GM18909 (cell line): ENCODE results near the gene CCNB1.
"Not testable (repeated sequence)": the region's sequence is repeated elsewhere in the genome, so short reads cannot be mapped to it uniquely, and the experiment has no call there.

Experiments used
- ATAC-seq: cut with Tn5 transposase; IDR thresholded peaks from one replicate; pipeline ENCODE4 v1.9.1; 2021; ENCODE audit warnings: mild to moderate bottlenecking; ENCODE audit not compliant: unreplicated experiment, poor library complexity

CCNB1 gene

DNA sequence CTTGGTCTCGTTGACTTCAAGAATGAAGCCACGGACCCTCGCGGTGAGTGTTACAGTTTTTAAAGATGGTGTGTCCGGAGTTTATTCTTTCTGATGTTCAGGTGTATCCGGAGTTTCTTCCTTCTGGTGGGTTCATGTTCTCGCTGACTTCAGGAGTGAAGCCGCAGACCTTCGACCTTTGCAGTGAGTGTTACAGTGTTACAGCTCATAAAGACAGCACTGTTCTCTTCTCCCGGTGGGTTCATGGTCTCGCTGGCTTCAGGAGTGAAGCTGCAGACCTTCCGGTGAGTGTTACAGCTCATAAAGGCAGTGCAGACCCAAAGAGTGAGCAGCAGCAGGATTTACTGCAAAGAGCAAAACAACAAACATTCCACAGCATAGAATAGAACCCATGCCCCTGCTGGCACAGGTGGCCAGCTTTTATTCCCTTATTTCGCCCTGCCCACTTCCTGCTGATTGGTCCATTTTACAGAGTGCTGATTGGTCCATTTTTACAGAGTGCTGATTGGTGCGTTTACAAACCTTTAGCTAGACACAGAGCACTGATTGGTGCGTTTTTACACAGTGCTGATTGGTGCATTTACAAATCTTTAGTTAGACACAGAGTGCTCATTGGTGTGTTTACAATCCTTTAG, 14.8 kb downstream of the CCNB1 start:
- not testable (repeated sequence) for ATAC-seq

DNA sequence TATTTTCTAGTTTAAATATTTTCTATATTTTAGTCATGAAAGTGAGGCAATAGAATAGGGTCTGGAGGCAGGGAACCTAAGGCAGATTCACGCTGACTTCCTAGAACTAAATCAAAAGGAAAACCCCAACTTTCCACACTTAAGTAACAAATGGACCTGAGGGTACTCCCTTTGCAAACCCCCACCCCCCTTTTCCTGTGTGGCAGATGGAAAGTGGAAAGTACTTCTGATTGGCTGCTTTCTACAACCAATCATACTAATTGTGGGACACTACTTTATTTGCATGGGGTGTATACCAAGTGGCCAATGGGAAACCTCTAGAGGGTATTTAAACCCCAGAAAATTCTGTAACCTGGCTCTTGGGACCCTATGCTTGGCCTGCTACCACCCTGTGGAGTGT, 17.7 kb downstream of the CCNB1 start:
- ATAC-seq = no peak

DNA sequence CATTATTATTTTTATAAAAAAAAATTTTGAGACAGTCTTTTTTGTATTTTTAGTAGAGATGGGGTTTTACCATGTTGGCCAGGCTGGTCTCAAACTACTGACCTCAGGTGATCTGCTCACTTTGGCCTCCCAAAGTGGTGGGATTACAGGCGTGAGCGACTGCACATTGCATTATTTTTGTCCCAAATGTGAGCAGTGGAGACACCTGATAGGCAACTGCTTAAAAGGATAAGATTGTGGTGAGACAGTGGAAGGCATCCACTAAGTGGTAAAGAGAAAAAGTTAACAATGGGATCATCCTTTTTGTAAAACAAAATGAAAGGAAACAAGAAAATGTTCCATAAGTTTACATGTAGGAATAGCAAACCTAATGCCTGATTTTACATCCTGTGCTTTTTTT, 20.4 kb downstream of the CCNB1 start:
- no peak for ATAC-seq

DNA sequence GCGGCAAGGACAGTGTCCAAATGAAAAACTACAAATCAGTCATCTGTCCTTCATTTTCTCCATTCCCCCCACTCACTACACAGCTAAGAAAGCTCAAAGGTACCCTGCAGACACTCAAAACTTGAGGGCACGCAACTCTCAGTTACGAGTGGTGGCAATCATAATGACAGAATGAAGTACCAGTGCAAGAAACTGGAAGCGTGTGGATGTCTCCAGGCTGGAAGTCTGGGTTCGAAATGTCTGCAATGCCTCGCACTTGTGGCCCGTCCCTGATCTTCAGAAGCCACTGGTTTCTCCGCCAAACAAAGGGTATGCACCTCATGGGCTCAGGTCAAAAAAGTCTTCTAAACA, 21.8 kb downstream of the CCNB1 start:
- no peak for ATAC-seq

DNA sequence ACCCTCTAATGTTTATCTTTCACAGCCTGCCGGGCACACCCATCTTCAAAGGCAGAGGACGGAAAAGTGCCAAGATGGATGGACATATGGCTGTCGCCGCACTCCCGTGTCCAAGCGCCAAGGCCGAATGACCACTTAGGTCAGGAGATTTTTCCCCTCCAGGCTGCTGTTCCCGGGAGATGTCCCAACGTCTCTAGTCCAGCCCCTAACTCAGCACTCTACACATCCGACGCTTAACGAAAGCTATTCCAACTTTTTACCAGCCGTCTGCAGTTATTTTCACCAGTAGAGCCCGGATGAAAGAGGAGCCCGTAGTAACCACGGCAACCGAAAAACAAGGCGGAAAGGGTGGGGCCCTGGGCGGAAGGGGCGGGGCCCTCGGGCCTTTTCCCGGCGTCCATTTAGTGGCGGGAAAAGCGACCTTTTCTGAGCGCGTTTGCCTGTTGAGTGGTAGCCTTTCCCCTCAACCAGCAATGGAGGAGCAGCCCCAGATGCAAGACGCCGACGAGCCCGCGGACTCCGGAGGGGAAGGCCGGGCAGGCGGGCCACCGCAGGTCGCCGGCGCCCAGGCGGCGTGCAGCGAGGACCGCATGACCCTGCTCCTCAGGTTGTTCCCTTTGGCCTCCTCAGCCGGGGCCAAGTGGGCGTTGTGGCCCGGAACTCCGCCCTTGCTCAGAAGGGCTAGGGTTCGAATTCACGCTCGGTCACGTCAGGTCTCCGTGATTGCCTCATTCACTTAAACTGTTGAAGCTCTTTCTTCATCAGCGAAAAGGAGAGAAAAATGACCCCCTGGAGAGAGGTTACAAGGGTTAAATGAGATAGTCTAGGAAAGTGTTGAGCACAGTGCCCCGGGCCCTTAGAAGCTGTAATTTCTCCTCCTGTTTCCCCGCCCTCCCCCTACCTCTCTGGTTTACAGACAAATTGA, 22.5 kb downstream of the CCNB1 start, which contains the start of gene CENPH:
TSS of gene CENPH (plus strand) at position 422 of the 925 bp plus-strand sequence. CDS start at position 474, 52 bp downstream.
- peak; percentile 94 for ATAC-seq

DNA sequence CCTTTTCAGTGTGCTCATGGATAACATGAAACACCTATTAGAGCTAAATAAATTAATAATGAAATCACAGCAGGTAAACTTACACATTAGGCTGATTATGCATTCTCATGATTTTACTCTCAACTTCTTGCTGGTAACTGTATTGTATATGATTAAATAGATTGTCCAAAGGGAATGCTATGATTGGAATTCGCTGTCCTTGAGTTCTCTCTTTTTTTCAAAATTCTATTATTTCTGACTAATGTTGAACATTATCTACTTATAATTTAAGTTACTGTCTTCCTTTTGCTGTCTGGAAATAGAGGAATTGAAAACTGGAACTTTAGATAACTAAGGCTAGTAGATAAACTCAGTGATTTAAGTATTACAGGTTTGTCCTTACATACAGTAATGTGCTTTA, 35.5 kb downstream of the CCNB1 start:
- no peak for ATAC-seq

DNA sequence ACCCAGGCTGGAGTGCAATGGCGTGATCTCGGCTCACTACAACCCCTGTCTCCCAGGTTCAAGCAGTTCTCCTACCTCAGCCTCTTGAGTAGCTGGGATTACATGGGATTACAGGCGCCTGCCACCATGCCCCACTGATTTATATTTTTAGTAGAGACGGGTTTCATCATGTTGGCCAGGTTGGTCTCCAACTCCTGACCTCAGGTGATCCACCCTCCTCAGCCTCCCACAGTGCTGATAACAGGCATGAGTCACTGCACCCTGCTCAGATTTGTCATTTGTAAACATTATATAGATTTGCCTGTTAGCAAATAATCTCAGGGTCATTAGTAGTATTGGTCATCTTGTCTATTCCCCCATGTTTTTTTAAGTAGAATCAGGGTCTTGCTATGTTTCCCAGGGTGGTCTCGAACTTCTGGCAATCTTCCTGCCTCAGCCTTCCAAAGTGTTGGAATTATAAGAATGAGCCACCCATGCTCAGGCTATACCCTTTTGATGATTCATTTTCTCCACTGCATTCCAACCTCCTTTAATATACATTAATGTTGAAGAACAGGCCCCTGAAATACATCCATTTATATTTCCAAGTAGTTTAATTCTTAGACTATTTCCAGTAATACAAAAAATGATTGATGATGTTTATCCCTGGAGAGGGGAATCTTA, 39.7 kb downstream of the CCNB1 start:
- no peak for ATAC-seq

DNA sequence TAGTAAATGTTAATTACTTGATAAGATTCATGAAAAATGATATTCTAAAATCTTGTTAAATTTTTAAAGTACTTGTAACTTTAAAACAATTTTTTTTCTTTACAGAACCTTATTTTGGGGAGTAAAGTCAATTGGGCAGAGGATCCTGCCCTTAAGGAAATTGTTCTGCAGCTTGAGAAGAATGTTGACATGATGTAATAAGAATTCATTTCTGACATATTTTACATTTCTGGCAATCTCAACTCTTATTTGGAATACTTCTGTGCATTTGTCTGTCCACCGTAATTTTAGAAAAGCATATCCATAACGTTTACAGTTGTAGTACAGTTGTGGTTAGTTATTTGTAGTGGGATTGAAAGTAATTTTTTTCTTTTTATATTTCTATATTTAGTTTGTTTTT, 42.7 kb downstream of the CCNB1 start:
- no peak for ATAC-seq

DNA sequence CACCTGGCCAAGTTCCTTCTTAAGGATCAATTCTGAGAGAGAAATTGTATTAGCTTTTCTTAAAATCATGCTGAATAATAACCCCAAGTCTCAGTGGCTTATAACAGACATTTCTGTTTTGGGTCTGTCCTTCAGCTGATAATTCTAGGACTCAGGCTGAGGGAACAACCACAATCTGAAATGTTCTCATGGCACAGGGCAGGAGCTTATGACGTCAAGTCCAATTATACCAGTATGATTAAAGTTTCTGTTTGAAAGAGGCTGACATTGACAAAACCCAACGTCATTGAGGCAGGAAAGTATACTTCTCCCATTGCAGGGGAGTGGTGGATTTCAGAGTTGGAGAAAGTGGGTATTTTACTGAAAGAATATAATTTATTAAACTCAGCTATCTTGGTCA, 44.2 kb downstream of the CCNB1 start:
- no peak for ATAC-seq

DNA sequence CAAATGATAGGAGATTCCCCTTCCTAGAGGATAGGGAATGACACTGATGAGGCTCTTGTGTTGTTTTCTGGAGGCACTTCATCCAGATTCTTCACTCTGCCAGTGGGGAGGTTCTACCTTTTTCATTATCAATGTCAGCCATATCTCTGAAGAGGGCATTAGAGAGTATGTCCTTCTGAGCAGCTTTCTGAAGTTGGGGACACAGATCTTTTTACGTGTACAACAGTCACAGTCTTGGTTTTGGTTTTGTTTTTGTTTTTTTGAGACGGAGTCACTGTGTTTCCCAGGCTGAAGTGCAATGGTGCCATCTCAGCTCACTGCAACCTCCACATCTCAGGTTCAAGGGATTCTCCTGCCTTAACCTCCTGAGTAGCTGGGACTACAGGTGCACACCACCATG, 45.1 kb downstream of the CCNB1 start:
- no peak for ATAC-seq

DNA sequence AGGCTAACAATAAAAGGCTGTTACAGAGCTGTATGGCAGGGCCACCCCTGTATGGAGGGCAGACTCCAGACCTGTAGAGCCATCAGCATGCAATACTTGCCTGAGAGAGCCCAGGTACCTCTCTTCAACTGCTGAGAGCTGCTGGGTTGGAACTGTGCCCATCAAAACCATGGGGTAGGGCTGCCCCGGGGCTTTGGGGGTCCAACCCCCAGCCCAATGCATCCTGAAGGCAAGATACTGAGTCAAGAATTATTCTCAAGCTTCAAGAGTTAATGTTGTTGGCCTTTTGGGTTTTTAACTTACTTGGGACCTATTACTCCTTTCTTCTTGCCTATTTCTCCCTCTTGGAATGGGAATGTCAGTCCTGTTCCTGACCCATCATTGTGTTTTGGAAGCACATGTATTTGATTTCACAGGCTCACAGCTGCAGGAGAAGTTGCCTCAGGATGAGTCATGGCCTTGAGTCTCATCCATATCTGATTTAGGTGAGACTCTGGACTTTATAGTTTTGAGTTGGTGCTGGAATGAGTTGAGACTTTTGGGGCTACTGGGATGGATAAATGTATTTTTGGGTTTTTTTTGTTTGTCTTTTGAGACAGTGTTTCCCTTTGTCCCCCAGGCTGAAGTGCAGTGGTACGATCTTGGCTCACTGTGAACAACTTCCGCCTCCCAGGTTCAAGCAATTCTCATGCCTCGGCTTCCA, 46.7 kb downstream of the CCNB1 start:
- ATAC-seq = no peak

DNA sequence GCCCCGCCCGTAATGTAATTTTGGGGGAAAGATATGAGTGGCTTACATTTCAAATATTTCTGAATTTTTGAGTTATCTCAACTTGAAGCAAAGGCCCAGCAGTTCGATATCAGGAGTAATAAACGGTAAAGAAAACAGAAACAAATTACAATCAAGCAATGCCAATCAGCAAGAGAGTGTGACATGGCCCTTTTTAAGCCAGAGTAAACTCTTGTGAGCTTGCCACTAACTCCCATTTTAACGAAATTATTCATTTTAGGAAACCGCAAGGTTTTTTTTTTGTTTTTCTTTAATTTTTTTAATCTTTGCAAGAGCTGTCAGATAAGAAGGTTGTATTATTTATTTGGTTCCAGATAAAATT, 50.2 kb downstream of the CCNB1 start:
- no peak for ATAC-seq

DNA sequence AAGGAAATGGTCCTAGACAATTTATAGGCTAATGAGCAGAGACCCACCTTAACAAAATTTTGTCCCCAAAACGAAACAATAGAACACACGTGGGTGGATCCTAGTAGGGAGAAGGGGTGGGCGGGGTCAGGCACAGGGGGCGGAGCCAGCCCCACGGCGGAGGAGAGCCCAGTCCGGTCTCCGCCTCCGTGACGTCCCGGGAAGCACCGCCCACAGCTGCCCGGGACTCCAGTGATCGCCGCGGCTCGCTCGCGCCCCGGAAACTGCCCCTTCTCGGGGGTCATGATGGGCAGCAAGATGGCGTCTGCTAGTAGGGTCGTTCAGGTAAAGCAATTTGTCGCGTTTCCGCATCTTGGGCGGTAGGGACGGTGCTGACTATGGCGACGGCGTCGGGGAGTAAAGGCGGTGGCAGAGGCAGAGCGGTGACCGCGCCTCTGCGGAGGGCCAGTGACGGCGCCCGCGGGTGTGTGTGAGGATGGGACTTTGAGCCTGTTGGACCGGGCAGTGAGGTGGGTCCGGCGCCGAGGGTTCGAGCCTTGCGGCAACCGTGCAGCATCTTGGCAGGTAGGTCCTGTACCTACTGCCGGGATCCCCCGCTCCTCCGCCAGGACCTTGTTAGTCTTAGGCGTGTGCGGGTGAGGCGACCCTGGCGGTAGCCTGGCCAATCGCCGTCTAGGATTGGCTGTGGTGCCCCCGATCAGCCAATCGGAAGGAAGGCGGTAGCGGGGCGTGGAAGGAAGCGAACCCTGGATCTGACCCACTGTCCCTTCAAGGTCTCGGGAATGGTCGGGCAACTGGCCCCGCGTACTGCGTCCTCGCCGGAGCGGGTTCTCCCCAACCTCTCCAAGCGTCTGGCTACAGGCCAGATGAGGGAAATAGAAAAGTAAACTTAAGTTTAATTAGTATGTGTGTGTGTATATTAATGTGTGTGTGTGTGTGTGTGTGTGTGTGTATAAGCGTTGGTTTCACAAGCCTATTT, 50.9 kb downstream of the CCNB1 start:
- ATAC-seq = peak; percentile 93

DNA sequence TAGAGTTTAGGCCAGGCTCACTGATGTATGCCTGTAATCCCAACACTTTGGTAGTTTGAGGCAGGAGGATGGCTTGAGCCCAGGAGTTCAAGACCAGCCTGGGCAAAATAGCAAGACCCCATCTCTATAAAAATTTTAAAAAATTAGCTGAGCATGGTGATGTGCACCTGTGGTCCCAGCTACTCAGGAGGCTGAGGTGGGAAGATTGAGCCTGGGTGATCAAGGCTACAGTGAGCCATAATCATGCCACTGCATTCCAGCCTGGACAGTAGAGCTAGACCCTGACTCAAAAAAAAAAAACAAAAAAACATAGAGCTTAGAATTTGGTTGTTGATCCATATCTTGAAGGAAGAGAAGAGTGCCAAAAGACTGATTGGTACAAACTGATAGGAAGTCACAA, 53.0 kb downstream of the CCNB1 start:
- no peak for ATAC-seq

DNA sequence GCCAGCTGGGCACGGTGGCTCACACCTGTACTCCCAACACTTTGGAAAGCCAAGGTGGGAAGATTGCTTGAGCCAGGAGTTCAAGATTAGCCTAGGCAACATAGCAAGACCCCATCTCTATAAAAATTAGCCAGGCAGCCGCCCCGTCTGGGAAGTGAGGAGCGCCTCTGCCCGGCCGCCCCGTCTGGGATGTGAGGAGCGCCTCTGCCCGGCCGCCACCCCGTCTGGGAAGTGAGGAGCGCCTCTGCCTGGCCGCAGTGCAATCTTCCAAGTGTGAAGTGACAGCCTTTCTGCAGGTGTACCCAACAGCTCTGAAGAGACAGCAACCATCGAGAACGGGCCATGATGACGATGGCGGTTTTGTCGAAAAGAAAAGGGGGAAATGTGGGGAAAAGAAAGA, 53.4 kb downstream of the CCNB1 start:
- not testable (repeated sequence) for ATAC-seq

DNA sequence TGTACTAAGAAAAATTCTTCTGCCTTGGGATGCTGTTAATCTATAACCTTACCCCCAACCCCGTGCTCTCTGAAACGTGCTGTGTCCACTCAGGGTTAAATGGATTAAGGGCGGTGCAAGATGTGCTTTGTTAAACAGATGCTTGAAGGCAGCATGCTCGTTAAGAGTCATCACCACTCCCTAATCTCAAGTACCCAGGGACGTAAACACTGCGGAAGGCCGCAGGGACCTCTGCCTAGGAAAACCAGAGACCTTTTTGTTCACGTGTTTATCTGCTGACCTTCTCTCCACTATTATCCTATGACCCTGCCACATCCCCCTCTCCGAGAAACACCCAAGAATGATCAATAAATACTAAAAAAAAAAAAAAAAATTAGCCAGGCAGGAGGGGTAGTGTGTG, 53.9 kb downstream of the CCNB1 start:
- ATAC-seq = not testable (repeated sequence)

DNA sequence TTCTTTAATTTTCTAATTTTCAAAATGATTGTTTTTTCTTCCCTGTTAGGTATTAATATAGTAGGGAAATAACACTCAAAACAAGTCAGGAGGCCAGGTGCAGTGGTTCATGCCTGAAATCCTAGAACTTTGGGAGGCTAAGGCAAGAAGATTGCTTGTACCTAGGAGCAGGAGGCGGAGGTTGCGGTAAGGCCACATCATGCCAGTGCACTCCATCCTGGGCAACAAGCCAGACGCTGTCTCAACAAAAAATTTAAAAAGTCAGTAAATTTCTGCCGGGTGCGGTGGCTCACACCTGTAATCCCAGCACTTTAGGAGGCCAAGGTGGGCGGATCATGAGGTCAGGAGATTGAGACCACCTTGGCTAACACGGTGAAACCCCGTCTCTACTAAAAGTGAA, 57.6 kb downstream of the CCNB1 start:
- ATAC-seq = no peak

DNA sequence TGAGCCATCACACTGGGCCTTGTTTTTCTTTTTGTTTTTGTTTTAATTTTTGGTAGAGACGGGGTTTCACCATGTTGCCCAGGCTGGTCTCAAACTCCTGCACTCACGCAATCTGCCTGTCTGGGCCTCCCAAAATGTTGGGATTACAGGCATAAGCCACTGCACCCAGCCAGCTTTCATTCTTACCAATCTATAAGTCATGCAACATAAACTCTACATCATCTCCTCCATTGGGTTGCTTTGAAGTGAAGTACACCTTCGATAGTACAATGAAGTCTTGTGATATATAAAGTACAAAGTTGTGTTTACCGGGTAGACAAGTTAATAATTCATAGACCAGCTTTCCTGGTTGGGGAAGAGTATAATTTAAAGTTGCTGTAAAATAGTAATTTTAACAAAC, 58.9 kb downstream of the CCNB1 start:
- ATAC-seq = no peak
